Osteoblast (primary cell): ENCODE data around the gene LIPK. TPM values are rescaled to one million over a fixed set of nuclear protein-coding genes. Genes with fewer than 3 reads are reported as not detected.
A peak's percentile ranks its signal among the peaks of the same experiment; 100 is the strongest.

Experiments
- DNase-seq: peaks from one replicate; pipeline ENCODE4 v3.0.0; 2011; ENCODE audit warnings: low spot score, mixed read lengths; ENCODE audit not compliant: insufficient read length; ENCODE audit errors: missing footprints
- H2AFZ ChIP-seq: 2 replicates; pipeline ENCODE4 v1.6.0; 2011; ENCODE audit warnings: mild to moderate bottlenecking, low read length
- H3K27ac ChIP-seq: 2 replicates; pipeline ENCODE4 v1.5.1; 2011; ENCODE audit warnings: mild to moderate bottlenecking, low read depth, low read length, moderate library complexity
- H3K27me3 ChIP-seq: 2 replicates; pipeline ENCODE4 v1.6.0; 2012; ENCODE audit warnings: mild to moderate bottlenecking, control low read depth, inconsistent platforms, low read length, moderate library complexity; ENCODE audit not compliant: insufficient read depth
- H3K36me3 ChIP-seq: 2 replicates; pipeline ENCODE4 v1.5.1; 2011; ENCODE audit warnings: mild to moderate bottlenecking, low read length, control low read depth, moderate library complexity; ENCODE audit not compliant: insufficient read depth
- H3K4me1 ChIP-seq: 2 replicates; pipeline ENCODE4 v1.5.1; 2011; ENCODE audit warnings: mild to moderate bottlenecking, low read length, control low read depth, moderate library complexity; ENCODE audit not compliant: insufficient read depth
- H3K4me2 ChIP-seq: 2 replicates; pipeline ENCODE4 v1.6.0; 2011; ENCODE audit warnings: mild to moderate bottlenecking, low read length; ENCODE audit not compliant: insufficient read depth
- H3K4me3 ChIP-seq: fragments of 200-600 bp; sonication (generic); 3 replicates; pipeline ENCODE4 v1.5.1; 2012; ENCODE audit warnings: mild to moderate bottlenecking, low read length, inconsistent platforms; ENCODE audit not compliant: insufficient read depth
- H3K79me2 ChIP-seq: 2 replicates; pipeline ENCODE4 v1.6.0; 2012; ENCODE audit warnings: mild to moderate bottlenecking, low read length, control low read depth, inconsistent platforms; ENCODE audit not compliant: insufficient read depth
- H3K9me3 ChIP-seq: 2 replicates; pipeline ENCODE4 v1.5.1; 2011; ENCODE audit warnings: low read depth, low read length, control low read depth
- H4K20me1 ChIP-seq: 2 replicates; pipeline ENCODE4 v1.6.0; 2012; ENCODE audit warnings: mild to moderate bottlenecking, low read length, control low read depth; ENCODE audit not compliant: insufficient read depth
- CTCF ChIP-seq: IDR thresholded peaks from 2 replicates; pipeline ENCODE4 v1.5.1; 2011; ENCODE audit warnings: mild to moderate bottlenecking, low read depth, low read length, moderate library complexity; ENCODE audit errors: extremely low read depth
- total RNA-seq: library from RNA; depleted of rRNA; stranded (reverse); fragments of >200 nt; gene quantifications from 2 replicates; pipeline ENCODE4 v1.2.3, GENCODE V29; 2012

LIPK gene
- not detected in 2 replicates for total RNA-seq

DNA sequence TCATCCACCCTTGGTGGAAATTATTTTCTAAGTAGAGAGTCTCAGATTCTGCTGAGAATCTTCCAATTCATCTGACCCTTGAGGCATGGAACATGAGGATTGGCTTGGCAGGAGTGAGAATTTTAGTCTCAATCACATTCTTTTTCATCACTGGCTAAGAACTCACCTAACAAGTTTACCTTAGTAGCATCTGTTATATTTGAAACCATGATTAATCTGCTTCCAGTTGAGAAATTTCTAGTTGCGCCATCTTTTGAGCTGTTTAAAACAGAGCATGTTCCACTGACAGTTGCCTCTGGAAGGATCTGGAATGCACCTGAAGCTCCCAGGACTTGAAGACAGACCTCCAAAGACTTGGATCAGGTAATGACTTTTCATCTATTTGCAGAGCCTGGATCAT lies at the start of gene LIPK:
Gene LIPK (plus strand): TSS at position 292 of the 400 bp plus-strand sequence. CDS start 18,295 bp downstream, outside the sequence.
- no peak for TF ChIP-seq CTCF
- no peak within 1 kb of the TSS for H2AFZ ChIP-seq
- H3K4me2 ChIP-seq = no peak within 1 kb of the TSS
- no peaks in the 10 kb centered on the region for H4K20me1 ChIP-seq
- H3K79me2 ChIP-seq = no peaks in the 10 kb centered on the region
- H3K27me3 ChIP-seq = no peaks in the 10 kb centered on the region
- H3K4me3 ChIP-seq = no peak within 1 kb of the TSS
- no peaks in the 10 kb centered on the region for H3K9me3 ChIP-seq
- DNase-seq = no peak
- no peaks in the 10 kb centered on the region for H3K36me3 ChIP-seq
- H3K4me1 ChIP-seq = peaks cover 16% of the 10 kb centered on the region
- H3K27ac ChIP-seq = no peak within 1 kb of the TSS

- Histone ChIP-seq H3K27ac (peak overlapping the region; percentile 9), H3K4me3 (no peak overlapping the region), H3K36me3 (no peaks in the 10 kb centered on the region), H3K79me2 (no peaks in the 10 kb centered on the region), H4K20me1 (no peaks in the 10 kb centered on the region), H3K4me1 (peaks cover 33% of the 10 kb centered on the region), H3K27me3 (no peaks in the 10 kb centered on the region), H3K9me3 (no peaks in the 10 kb centered on the region), H2AFZ (no peak overlapping the region), H3K4me2 (no peak overlapping the region)
- TF ChIP-seq CTCF = no peak
- no peak for DNase-seq
These were observed 48.1 kb upstream of the LIPK start for GRCh38 chr10:88657901-88658300.

DNA sequence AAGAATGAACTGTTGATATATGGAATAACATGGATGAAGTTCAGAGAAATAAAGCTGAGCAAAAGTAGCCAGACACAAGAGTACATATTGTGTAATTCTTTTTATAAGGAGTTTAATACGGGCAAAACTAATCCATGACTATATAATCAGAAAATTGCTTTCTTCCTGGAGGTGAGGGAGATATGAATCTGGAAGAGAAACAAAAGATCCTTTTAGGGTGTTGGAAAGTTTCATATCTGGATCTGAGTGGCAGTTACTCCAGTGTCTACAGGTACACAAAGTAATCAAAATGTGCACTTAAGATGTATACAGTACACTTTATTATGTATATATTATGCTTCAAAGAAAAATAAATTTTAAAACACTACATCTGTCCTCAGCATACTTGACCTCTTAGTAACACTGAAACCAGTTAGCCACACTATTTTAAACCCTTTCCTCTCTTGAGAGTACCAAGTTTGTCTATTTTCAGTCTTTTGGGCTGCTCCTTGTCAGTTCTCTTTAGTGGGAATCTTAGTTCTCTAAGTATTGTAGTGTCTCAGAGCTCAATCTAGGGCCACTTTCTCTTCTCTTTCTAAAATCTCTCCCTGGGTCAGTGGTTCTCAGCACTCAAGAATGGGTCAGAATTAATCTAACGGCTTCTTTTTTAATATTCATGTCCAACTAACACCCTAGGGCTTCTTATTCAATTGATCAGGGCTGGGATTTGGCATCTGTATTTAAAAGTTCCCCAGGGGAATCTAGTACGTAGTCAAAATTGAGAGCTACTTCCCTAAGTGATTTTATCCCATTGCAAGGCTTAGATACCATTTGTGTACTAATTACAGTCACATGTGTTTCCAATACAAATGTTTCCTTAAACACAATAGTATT lies 46.1 kb upstream of the LIPK start:
- Histone ChIP-seq H3K4me3 (peak overlapping the region; percentile 23), H3K27me3 (no peaks in the 10 kb centered on the region), H3K4me1 (peaks cover 33% of the 10 kb centered on the region), H3K9me3 (no peaks in the 10 kb centered on the region), H3K4me2 (peak overlapping the region; percentile 67), H3K36me3 (no peaks in the 10 kb centered on the region), H3K79me2 (no peaks in the 10 kb centered on the region), H4K20me1 (no peaks in the 10 kb centered on the region), H2AFZ (peak overlapping the region; percentile 66), H3K27ac (peak overlapping the region; percentile 74)
- DNase-seq = no peak
- TF ChIP-seq CTCF = no peak

- no peak for DNase-seq
- no peak overlapping the region for H3K4me3 ChIP-seq
- H3K36me3 ChIP-seq = no peaks in the 10 kb centered on the region
- no peaks in the 10 kb centered on the region for H3K79me2 ChIP-seq
- H4K20me1 ChIP-seq = no peaks in the 10 kb centered on the region
- peak overlapping the region; percentile 86 for H2AFZ ChIP-seq
- peak overlapping the region; percentile 74 for H3K27ac ChIP-seq
- H3K9me3 ChIP-seq = no peaks in the 10 kb centered on the region
- no peak for TF ChIP-seq CTCF
- H3K4me1 ChIP-seq = peaks cover 33% of the 10 kb centered on the region
- H3K4me2 ChIP-seq = peak overlapping the region; percentile 67
- H3K27me3 ChIP-seq = no peaks in the 10 kb centered on the region
These were observed 45.5 kb upstream of the LIPK start for GRCh38 chr10:88660598-88660884.
